ENCODE results near the gene MAN2A2.

Gene MAN2A2

DNA sequence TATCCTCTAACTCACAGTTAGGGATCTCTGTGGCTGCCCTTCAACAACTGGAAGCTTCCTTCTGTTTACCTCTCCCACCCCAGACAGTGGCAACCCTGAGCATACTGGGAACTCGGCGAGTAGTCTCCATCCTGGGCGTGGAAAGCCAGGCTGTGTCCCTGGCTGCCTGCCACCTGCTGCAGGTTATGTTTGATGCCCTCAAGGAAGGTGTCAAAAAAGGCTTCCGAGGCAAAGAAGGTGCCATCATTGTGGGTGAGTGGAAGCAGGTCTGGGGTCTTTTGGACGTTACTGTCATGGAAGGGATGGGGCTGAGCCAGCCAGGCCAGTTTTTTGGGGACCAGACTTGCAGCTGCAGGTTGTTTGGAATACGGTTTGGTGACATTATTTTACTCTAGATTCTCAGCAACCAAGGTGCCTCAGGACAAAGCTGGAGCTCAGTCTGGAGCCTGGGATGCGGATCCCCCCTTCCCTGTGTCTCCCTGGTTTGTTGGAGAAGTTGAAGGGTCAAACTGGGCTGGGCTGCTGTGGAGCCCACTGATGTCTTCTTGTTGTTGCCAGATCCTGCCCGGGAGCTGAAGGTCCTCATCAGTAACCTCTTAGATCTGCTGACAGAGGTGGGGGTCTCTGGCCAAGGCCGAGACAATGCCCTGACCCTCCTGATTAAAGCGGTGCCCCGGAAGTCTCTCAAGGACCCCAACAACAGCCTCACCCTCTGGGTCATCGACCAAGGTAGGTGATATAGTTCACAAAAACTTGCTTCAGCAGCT lies 39.4 kb downstream of the MAN2A2 start:
- DNase-seq (ENCODE audit: low read depth in 3 of 3): no peak

DNA sequence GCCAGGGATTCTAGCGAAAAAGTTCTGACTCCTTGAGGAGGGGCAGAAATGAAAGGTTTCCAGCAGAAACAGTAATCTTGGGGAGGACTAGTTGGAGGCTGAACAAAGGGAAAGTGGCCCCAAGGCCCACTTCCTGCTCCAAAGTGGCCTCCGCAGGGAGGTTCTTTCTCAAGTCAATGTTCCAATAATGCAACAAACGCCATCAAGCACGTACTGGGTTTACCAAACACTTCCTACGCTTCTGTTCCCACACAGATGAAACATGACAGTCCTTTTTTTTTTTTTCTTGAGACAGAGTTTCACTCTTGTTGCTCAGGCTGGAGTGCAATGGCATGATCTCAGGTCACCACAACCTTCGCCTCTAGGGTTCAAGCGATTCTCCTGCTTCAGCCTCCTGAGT lies 42.0 kb downstream of the MAN2A2 start:
- no peak for DNase-seq (ENCODE audit: low read depth in 3 of 3)

DNA sequence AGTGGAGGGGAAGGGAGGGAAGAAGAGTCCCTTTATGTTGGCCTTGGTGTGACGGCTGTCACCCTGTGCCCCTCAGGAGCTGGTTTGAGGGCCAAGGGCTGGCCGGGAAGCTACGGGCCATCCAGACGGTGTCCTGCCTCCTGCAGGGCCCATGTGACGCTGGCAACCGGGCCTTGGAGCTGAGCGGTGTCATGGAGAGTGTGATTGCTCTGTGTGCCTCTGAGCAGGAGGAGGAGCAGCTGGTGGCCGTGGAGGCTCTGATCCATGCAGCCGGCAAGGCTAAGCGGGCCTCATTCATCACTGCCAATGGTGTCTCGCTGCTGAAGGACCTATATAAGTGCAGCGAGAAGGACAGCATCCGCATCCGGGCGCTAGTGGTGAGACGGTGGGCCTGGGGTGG lies 43.4 kb downstream of the MAN2A2 start:
- no peak for DNase-seq (ENCODE audit: low read depth in 3 of 3)

DNA sequence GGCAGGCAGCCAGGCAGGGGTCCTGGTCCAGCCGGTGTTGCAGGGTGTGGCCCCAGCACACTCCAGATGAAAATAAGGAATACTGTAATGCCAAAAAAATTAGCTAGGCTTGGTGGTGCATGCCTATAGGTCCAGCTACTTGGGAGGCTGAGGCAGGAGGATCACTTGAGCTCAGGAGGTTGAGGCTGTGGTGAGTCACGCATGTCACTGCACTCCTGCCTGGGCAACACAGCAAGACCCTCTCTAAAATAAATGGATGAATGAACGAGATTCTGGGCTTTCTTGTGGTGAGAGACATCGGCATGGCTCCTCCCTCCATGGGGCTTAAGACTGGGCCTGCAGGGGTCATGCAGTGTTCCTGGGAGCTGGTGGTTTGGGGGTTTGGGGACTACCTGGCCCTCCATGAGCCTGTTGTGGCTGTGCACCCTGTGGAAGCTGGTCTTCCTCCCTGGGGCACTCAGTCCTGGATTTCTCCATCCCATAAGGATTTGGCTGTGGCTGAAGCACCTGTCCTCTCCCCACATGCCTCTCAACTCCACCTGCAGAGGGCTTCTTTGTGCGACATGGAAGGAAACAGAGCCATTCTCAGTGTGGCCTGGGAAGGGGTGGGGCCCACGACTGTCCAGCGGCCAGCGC lies 44.0 kb downstream of the MAN2A2 start:
- DNase-seq (ENCODE audit: low read depth in 3 of 3): no peak

DNA sequence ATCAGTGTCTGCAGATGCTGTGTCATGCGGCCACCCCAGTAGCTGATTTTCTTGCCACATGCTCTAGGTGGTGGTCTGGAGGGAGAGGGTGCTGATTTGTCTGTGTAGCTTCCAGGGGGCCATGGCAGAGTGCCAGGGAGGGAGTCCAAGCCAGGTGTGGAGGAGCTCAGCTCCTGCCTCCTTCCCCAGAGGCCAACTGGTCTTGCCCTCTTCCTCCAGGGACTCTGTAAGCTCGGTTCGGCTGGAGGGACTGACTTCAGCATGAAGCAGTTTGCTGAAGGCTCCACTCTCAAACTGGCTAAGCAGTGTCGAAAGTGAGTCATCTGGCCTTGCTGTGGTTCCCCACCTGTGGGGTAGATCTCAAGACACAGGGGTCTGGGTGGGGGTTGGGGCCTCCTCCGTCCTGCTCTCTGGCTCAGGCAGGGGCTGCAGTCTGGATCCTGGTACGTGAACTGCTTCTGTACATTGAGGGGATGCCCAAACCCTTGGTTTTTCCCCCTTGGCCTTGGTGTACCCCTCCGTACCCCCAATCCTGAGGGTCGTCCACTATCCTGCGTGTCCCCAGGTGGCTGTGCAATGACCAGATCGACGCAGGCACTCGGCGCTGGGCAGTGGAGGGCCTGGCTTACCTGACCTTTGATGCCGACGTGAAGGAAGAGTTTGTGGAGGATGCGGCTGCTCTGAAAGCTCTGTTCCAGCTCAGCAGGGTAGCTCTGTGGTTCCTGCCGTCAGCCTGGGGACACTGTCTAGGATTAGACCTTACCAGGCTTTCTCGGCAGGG lies 44.7 kb downstream of the MAN2A2 start:
- DNase-seq (ENCODE audit: low read depth in 3 of 3): no peak

DNA sequence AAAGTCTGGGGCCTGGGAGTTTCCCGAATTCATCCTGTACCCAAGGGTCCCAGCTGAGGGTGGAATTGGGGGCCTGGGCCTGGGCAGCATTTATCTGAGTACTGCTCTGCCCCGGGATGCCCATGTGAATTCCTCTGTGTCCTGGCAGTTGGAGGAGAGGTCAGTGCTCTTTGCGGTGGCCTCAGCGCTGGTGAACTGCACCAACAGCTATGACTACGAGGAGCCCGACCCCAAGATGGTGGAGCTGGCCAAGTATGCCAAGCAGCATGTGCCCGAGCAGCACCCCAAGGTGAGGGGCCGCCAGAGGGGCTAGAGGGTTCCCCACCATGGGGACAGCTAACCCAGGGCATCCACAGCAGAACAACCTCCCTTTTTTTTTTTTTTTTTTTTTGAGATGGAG lies 45.4 kb downstream of the MAN2A2 start:
- DNase-seq (ENCODE audit: low read depth in 3 of 3): no peak

DNA sequence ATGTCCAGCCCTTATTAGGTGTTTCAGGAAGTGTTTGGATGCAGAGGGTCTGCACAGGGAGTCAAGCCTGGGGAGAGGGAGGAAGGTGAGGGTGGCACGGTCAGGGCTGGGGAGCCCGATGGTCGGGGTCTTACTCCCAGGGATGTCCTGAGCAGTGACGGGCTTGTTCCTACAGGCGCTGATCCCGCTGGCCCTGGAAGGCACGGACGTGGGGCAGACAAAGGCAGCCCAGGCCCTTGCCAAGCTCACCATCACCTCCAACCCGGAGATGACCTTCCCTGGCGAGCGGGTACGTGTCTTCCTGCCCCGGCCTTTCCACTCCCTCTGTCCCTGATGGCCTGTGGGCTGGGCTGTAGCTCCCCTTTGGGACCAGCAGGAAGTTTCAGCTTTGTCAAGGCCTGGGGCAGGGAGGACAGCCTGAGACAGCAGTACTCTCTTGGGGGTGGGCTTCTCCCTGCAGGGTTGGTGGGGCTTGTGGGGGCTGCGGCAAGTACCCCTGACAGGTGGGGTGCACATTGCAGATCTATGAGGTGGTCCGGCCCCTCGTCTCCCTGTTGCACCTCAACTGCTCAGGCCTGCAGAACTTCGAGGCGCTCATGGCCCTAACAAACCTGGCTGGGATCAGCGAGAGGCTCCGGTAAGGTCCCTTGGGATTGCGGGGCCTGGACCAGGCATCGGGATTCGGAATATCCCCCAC lies 47.0 kb downstream of the MAN2A2 start:
- DNase-seq (ENCODE audit: low read depth in 3 of 3): no peak

DNA sequence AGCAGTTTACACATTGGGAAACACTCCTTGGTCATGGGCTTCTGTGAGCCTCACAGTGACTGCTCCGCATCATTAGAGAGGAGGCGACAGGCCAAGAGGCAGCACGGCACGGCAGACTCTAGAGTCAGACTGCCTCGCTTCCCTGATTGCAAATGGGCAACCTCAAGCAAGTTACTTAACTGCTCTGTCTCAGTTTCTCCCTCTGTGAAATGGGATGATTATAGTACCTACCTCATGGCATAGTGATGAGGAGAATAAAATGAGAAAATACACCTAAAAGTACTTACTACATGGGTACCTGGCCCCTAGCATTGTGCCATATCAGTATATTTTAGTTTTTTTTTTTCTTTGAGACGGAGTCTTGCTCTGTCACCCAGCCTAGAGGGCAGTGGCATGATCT lies 47.6 kb downstream of the MAN2A2 start:
- no peak for DNase-seq (ENCODE audit: low read depth in 3 of 3)

DNA sequence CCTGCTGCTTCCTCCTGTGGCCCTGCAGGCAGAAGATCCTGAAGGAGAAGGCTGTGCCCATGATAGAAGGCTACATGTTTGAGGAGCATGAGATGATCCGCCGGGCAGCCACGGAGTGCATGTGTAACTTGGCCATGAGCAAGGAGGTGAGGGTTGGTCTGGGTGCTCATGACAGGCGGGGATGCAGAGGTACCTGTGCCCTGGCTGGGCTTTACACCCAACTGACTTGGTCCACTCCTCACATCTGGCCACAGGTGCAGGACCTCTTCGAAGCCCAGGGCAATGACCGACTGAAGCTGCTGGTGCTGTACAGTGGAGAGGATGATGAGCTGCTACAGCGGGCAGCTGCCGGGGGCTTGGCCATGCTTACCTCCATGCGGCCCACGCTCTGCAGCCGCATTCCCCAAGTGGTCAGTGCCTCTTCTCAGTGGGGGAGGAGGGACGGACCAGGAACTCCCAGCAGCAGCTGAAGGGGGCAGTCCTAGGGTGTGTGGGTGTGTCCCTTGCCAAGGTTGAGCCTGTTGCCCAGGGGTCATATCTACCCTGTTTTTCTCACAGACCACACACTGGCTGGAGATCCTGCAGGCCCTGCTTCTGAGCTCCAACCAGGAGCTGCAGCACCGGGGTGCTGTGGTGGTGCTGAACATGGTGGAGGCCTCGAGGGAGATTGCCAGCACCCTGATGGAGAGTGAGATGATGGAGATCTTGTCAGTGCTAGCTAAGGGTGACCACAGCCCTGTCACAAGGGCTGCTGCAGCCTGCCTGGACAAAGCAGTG lies 50.0 kb downstream of the MAN2A2 start:
- no peak for DNase-seq (ENCODE audit: low read depth in 3 of 3)

DNA sequence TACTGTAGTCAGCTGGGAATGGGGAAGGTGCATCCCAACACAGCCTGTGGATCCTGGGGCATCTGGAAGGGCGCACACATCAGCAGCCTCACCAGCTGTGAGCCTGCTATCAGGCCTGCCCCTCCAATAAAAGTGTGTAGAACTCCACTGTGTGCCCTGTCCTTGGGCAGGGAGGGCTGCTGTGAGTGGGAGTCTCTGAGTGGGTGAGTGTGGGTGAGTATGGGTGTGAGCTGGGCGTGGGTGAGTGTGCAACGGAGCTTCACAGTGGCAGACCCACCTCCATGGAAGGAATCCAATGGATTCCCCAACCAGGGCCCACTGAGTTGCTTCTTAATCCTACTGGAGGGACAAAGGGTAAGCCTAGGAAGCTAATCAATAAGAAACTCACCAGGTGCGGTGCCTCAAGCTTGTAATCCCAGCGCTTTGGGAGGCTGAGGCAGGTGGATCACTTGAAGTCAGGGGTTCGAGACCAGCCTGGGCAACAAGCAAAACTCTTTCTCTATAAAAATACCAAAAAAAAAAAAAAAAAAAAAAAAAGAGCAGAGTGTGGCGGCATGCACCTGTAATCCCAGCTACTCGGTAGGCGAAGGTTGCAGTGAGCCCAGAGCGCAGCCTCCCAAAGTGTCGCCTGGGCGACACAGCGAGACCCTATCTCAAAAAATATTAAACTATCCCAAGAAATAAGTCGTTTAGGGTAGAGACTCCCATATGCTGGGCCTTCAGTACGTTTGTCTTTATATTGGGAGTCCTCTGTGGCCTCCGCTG lies 51.0 kb downstream of the MAN2A2 start:
- DNase-seq (ENCODE audit: low read depth in 3 of 3): no peak

DNA sequence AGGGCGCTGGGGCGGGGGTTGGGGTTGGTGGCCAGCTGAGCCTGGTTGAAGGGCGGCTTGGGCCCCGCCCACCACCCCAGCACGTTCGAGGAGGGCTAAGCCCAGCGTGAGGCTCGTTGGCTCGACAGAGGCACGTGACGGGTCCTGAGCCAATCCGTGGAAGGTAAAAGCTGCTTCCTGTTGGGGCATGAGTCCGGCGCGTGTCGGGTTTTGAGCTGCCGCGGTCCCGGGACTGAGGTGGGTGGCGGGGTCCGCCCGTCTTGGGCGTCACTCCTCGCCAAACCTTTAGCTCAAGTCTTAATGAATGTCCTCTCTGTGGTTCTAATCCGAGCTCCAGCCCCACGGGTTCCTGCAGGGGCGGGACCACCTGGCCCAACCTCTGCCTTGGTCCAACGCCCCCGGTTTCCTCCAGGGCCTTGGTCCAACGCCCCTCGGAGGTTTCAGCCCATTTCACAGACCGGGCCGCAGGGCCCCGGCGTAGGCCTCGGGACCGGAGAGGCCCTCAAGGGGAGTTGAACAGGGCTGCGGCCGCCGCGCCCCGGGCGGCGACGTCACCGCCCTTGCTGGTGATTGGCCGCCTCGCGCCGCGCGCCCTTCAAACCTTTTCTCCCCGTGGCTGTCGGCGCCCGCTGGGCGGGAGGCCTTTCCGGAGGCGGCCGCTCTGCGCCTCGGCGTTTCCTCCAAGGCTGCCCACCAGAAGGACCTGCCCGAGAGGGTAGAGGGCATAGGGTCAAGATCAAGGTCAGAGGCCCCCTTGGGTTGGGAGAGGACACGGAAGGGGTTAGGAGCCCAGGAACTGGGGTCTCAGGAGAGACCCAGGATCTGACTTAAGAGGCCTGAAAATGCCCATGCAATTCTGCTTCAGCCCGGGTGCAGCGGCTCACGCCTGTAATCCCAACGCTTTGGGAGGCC lies 51.9 kb downstream of the MAN2A2 start, which contains the start of gene RCCD1:
Gene RCCD1, plus strand, starts transcription at position 173 of the 912 bp plus-strand sequence. CDS start 1,851 bp downstream, outside the sequence.
- DNase-seq (ENCODE audit: low read depth in 3 of 3): peak; percentile 76 to 92 (median 78)

DNA sequence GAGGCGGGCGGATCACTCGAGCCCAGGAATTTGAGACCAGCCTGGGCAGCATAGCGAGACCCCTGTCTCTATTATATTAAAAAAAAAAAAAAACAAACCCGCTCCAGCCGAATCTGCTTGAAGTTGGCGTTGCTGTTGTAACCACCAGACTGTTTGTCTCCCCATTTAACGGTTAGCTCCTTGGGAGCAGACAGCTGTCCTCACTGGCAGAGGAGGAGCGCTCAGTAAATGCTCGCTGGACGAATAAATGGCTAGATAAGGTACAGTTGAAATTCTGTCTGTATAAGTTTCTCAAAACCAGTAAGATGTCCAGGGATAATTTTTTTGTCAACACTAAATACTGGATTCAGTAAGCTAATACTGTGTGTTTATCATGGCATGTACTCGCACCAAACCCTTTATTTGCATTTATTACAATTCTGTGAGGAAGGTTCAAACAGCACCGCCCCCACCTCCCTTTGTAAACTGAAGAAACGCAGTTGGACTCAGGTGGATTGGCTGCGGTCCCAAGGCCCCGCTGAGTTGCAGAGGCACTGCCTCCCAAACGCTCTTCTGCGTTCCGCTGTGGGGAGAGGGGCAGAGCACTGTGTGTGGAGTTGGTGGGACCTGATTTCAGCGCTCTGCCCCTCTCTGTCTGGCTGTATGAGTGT lies 52.6 kb downstream of the MAN2A2 start:
- no peak for DNase-seq (ENCODE audit: low read depth in 3 of 3)

DNA sequence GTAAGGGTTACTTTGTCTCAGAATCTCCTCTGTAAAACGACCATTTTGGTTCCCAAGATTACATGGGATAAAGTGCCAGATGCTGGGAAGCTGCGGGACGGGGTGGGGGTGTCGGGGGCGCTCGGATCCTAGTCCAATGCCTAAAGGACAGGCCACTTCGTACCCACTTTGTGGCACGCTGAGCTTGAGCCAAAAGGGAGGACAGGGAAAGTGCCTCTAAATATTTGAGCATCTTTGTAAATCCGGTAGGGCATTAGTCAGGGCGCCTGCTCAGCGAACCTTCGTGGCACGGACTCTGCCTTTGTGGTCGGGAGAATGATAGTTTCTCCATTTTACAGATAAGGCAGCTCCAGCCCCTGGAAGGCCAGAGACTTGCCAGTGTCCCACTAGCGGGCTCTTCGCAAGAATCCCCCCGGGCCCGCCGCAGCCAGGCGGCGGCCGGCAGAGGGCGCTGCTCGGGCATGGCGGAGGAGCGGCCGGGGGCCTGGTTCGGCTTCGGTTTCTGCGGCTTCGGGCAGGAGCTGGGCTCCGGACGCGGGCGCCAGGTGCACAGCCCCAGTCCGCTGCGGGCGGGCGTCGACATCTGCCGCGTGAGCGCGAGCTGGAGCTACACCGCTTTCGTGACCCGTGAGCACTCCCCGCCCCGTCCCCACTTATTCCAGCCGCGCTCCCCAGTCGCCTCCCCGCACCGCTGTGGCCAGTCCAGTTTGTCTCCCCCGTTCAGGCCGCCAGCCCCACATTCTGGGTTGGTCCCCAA lies 53.4 kb downstream of the MAN2A2 start:
- DNase-seq (ENCODE audit: low read depth in 3 of 3): peak in 2 of 3 experiments; percentile 21 to 60

DNA sequence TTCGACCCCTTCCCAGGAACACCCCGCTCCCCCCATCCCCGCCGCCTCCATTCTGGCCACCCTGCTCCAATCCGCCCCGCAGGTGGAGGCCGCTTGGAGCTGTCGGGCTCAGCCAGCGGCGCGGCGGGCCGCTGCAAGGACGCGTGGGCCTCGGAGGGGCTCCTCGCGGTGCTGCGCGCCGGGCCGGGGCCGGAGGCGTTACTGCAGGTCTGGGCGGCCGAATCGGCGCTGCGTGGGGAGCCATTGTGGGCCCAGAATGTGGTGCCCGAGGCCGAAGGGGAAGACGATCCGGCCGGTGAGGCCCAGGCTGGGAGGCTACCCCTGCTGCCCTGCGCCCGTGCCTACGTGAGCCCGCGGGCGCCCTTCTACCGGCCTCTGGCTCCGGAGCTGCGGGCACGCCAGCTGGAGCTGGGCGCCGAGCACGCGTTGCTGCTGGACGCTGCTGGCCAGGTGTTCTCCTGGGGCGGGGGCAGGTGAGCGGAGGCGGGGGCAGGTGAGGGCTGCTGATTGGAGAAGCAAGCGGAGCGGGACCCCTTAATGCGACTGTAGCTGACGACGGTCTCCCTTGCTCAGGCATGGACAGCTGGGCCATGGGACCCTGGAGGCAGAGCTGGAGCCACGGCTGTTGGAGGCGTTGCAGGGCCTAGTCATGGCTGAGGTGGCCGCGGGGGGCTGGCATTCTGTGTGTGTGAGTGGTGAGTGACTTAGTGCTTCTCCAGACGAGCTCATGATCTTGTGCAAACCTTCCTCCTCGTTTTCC lies 54.1 kb downstream of the MAN2A2 start:
- no peak for DNase-seq (ENCODE audit: low read depth in 3 of 3)

DNA sequence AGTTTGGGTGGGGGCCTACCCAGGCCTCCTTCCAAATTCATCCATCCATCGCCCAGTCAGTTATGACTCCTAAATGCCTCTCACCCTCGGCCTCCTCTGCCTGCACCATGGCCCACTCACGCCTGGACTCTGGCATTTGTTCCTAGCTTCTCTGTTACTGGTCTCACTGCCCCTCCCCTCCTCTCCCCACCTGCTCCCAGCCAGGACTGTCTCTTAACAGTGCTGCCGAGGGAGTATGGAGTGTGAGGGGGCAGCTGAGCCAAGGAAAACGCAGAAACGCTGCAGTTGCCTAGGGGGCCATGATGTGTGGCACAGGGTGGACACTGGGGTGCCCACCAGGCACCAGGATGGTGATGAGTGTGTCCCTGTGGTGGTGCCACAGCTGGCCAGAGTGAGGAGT lies 54.7 kb downstream of the MAN2A2 start:
- DNase-seq (ENCODE audit: low read depth in 3 of 3): no peak

DNA sequence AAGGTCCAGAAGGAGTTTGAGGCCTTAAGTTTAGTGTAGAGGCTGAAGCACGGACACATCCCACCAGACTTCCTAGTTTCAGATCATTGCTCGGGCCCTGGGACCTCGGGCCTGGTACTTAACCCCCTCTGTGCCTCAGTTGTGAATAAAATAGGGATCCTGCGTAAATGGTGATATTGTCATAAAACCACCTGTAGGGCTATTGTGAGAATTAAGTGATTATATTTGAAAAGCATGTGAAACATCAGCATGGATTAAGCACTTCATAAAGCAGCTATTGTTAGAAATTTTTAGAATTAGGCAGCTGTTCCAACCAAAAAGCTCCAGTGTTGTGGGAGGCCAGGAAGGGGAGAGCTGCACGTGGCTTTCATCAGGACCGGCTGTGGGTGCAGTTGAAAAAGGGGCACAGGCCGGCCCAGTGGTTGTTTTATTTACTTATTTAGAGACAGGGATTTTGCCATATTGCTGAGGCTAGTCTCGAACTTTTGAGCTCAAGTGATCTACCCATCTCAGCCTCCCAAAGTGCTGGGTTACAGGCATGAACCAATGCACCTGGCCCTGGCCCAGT lies 56.0 kb downstream of the MAN2A2 start:
- no peak for DNase-seq (ENCODE audit: low read depth in 3 of 3)

DNA sequence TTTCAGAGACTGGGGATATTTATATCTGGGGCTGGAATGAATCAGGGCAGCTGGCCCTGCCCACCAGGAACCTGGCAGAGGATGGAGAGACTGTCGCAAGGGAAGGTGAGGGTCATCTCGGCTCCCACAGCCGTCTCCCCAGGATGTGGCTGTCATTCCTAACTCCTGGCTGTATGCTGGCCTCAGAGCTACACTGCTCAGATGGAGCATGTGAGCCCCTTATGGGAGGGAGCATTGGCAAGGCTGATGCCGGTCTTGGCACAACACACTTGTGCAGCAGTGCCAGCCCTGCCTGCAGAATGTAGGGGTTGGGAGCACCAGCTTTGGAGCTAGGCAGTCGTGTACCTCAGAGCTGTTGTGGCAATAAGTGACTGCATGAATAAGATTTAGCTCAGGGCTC lies 56.8 kb downstream of the MAN2A2 start:
- DNase-seq (ENCODE audit: low read depth in 3 of 3): no peak

Measured in stimulated activated CD4-positive, alpha-beta T cell treated with anti-CD3 and anti-CD28 coated beads, TNF-alpha, amount 100 ng/mL, for 24 hours (primary cell).